ENCODE measurements around the gene FAM186B. TPM values are rescaled to one million over a fixed set of nuclear protein-coding genes. Genes with fewer than 3 reads are reported as not detected.

The FAM186B gene
- polyA plus RNA-seq, 1 of the 3 experiments (the other 2 are of a cell fraction), result 0.16 TPM

DNA sequence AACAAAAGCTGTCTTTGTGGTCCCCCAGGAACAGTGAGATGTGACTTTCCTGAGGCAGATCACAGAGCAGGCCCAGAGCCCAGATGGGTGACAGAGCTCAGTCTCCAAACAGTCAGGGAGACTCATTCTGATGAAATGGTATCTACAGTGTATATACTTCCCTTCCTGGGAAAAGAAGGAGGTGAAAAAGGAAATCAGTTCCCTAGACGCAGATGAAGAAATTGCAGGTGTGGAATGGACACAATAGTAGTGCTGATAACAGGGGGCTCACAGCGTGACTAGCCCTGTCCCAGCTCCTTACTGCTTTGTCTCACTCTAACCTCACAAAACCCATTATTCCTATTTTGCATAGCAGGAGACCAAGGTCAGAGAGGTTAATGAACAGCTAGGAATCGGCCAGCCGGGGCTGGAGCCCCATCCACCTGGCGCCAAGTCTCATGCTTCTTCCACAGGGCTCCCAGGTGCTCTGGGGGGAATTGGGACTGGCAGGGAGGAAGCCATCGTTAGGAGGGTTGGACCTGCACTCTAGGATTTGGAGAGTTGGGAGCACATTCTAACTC lies 54.7 kb downstream of the FAM186B start:
- H3K27me3 ChIP-seq (ENCODE audit: insufficient read depth), result no peaks in the 10 kb centered on the region
- H3F3A ChIP-seq (replicated peaks; ENCODE audit: insufficient read depth), result peaks cover 5% of the 10 kb centered on the region
- no peaks in the 10 kb centered on the region for H3K9me2 ChIP-seq
- no peak overlapping the region for H3K27ac ChIP-seq (ENCODE audit: low read depth in 2 of 2, low read length in 1 of 2)
- ChIA-PET CTCF (interaction anchor here (1.0 to 9.9 kb wide), 4 partner anchors 30 to 208 kb away, joined by 3 to 76 read pairs (median 4); no protein-coding TSS in a partner anchor), POLR2A (no interaction called here)
- H4K20me1 ChIP-seq (ENCODE audit: insufficient read depth), result no peaks in the 10 kb centered on the region
- H3K4me1 ChIP-seq (ENCODE audit: control insufficient read depth in 1 of 2, insufficient read depth in 2 of 2, low read depth in 1 of 2, low read length in 1 of 2), result no peaks in the 10 kb centered on the region; a peak in 1 of 4 replicates
- no peaks in the 10 kb centered on the region for H3K9me3 ChIP-seq
- H3K9ac ChIP-seq, result no peak overlapping the region
- DNase-seq, result peak; percentile 16
- 82% methylated on average over 6 of the region's 6 CpGs for WGBS (ENCODE audit: low lambda C conversion rate)
- no peaks in the 10 kb centered on the region for H3K79me2 ChIP-seq (ENCODE audit: insufficient read depth)
- H3K4me3 ChIP-seq (ENCODE audit: low read depth in 2 of 2, low read length in 1 of 2), result no peak overlapping the region
- no peak overlapping the region for H2AFZ ChIP-seq (ENCODE audit: low read depth)
- H3K36me3 ChIP-seq (replicated peaks in 1 of 2; ENCODE audit: control insufficient read depth in 1 of 2, insufficient read depth in 2 of 2, low read length in 1 of 2), result no peaks in the 10 kb centered on the region
- H3K4me2 ChIP-seq, result no peak overlapping the region
- no peak for TF ChIP-seq SMC3 (IDR thresholded peaks at IDR 0.05; ENCODE audit: low read depth, low read length)
- TF ChIP-seq FOSL2 (IDR thresholded peaks at IDR 0.05; ENCODE audit: borderline replicate concordance, low read depth), result no peak
- TF ChIP-seq GATA2 (CRISPR knock-in tag; IDR thresholded peaks at IDR 0.05), result no peak
- TF ChIP-seq YY1 (IDR thresholded peaks at IDR 0.05; ENCODE audit: low read depth), result no peak
- TF ChIP-seq, protein P1, sequence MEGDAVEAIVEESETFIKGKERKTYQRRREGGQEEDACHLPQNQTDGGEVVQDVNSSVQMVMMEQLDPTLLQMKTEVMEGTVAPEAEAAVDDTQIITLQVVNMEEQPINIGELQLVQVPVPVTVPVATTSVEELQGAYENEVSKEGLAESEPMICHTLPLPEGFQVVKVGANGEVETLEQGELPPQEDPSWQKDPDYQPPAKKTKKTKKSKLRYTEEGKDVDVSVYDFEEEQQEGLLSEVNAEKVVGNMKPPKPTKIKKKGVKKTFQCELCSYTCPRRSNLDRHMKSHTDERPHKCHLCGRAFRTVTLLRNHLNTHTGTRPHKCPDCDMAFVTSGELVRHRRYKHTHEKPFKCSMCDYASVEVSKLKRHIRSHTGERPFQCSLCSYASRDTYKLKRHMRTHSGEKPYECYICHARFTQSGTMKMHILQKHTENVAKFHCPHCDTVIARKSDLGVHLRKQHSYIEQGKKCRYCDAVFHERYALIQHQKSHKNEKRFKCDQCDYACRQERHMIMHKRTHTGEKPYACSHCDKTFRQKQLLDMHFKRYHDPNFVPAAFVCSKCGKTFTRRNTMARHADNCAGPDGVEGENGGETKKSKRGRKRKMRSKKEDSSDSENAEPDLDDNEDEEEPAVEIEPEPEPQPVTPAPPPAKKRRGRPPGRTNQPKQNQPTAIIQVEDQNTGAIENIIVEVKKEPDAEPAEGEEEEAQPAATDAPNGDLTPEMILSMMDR (IDR thresholded peaks at IDR 0.05), result no peak
- TF ChIP-seq RAD21 (IDR thresholded peaks at IDR 0.05; ENCODE audit: low read length), result no peak
- TF ChIP-seq POLR2AphosphoS5 (IDR thresholded peaks at IDR 0.05; ENCODE audit: low read depth, low read length), result no peak

- no peak for TF ChIP-seq NRF1 (IDR thresholded peaks at IDR 0.05; ENCODE audit: low read depth, low read length)
- TF ChIP-seq RFX5 (IDR thresholded peaks at IDR 0.05; ENCODE audit: low read length), result no peak
- no peak for TF ChIP-seq CHD2 (IDR thresholded peaks at IDR 0.05; ENCODE audit: low read length, partially characterized antibody)
- TF ChIP-seq EP300 (IDR thresholded peaks at IDR 0.05; ENCODE audit: borderline replicate concordance in 1 of 2, low read depth in 1 of 2, low read length in 1 of 2), result no peak
- no peak for TF ChIP-seq MXI1 (IDR thresholded peaks at IDR 0.05; ENCODE audit: low read depth, low read length)
- no peak for TF ChIP-seq SMC3 (IDR thresholded peaks at IDR 0.05; ENCODE audit: low read depth, low read length)
- TF ChIP-seq RCOR1 (IDR thresholded peaks at IDR 0.05; ENCODE audit: low read length), result no peak
- TF ChIP-seq GABPA (IDR thresholded peaks at IDR 0.05; ENCODE audit: low read depth), result no peak
- no peak for TF ChIP-seq ELF1 (IDR thresholded peaks at IDR 0.05)
- no peak for TF ChIP-seq YY1 (IDR thresholded peaks at IDR 0.05; ENCODE audit: low read depth)
- peaks cover 5% of the 10 kb centered on the region for H3F3A ChIP-seq (replicated peaks; ENCODE audit: insufficient read depth)
- no peaks in the 10 kb centered on the region for H3K36me3 ChIP-seq (replicated peaks in 1 of 2; ENCODE audit: control insufficient read depth in 1 of 2, insufficient read depth in 2 of 2, low read length in 1 of 2)
- no peak overlapping the region for H3K27ac ChIP-seq (ENCODE audit: low read depth in 2 of 2, low read length in 1 of 2)
- H3K4me1 ChIP-seq (ENCODE audit: control insufficient read depth in 1 of 2, insufficient read depth in 2 of 2, low read depth in 1 of 2, low read length in 1 of 2), result no peaks in the 10 kb centered on the region; a peak in 1 of 4 replicates
- no peak overlapping the region for H3K4me2 ChIP-seq
- no peaks in the 10 kb centered on the region for H3K27me3 ChIP-seq (ENCODE audit: insufficient read depth)
- 89% methylated on average over 16 of the region's 28 CpGs for WGBS (ENCODE audit: low lambda C conversion rate)
- no peaks in the 10 kb centered on the region for H3K9me3 ChIP-seq
- no peaks in the 10 kb centered on the region for H4K20me1 ChIP-seq (ENCODE audit: insufficient read depth)
- DNase-seq, result peak; percentile 20
- CTCF ChIA-PET, result interaction anchor here (0.8 to 9.9 kb wide), 5 partner anchors 14 to 208 kb away, joined by 3 to 76 read pairs (median 4); no protein-coding TSS in a partner anchor
- H3K79me2 ChIP-seq (ENCODE audit: insufficient read depth), result no peaks in the 10 kb centered on the region
- no peak overlapping the region for H3K4me3 ChIP-seq (ENCODE audit: low read depth in 2 of 2, low read length in 1 of 2)
- H3K9ac ChIP-seq, result no peak overlapping the region
- no peaks in the 10 kb centered on the region for H3K9me2 ChIP-seq
- no peak overlapping the region for H2AFZ ChIP-seq (ENCODE audit: low read depth)
- POLR2A ChIA-PET, result no interaction called here
These were observed 55.4 kb downstream of the FAM186B start for GRCh38 chr12:49549735-49550692.
